Tibial nerve (tissue), 4 donors: ENCODE measurements around the gene MLN. TPM values are rescaled to one million over a fixed set of nuclear protein-coding genes. Genes with fewer than 3 reads are reported as not detected.
A peak's percentile ranks its signal among the peaks of the same experiment; 100 is the strongest.

ENCODE experiments used
- DNase-seq, 2 donors: peaks; one replicate each; pipeline ENCODE4 v3.0.0-alpha.2; 2019; ENCODE audit warnings: low spot score in 2 of 2
- H3K27ac ChIP-seq, 4 donors: fragments of 200-600 bp; sonication (generic) in 3 of 4; one replicate each; pipeline ENCODE4 v1.5.1; 2017 to 2019; ENCODE audit warnings: mild to moderate bottlenecking in 1 of 4
- H3K27me3 ChIP-seq, 2 donors: fragments of 200-600 bp; sonication (generic) in 1 of 2; one replicate each; pipeline versions ENCODE4 v1.5.1 to v1.6.0; 2017 to 2019
- H3K36me3 ChIP-seq, 3 donors: fragments of 200-600 bp; sonication (generic); one replicate each; pipeline ENCODE4 v1.5.1; 2018 to 2019
- H3K4me1 ChIP-seq, 4 donors: fragments of 200-600 bp; sonication (generic) in 3 of 4; one replicate each; pipeline ENCODE4 v1.5.1; 2017 to 2019
- H3K4me3 ChIP-seq, 4 donors: fragments of 200-600 bp; sonication (generic) in 3 of 4; one replicate each; pipeline ENCODE4 v1.5.1; 2017 to 2019; ENCODE audit warnings: mild to moderate bottlenecking in 1 of 4, moderate library complexity in 1 of 4
- H3K9me3 ChIP-seq, 4 donors: fragments of 200-600 bp; sonication (generic) in 3 of 4; one replicate each; pipeline ENCODE4 v1.5.1; 2017 to 2019
- CTCF ChIP-seq, 5 experiments: fragments of 200-600 bp in 3 of 5; fragments of 450-650 bp in 2 of 5; sonication (generic) in 3 of 5; IDR thresholded peaks; one replicate each; pipeline ENCODE4 v1.5.1; 2016 to 2019; ENCODE audit warnings: antibody characterized with exemption in 5 of 5, mild to moderate bottlenecking in 3 of 5, moderate library complexity in 2 of 5
- EP300 ChIP-seq, 2 donors: sonication (generic); formaldehyde crosslinking; IDR thresholded peaks; one replicate each; pipeline ENCODE4 v1.6.1; 2017; ENCODE audit warnings: antibody characterized with exemption in 2 of 2, mild to moderate bottlenecking in 1 of 2
- POLR2A ChIP-seq, 2 donors: fragments of 450-650 bp; IDR thresholded peaks; one replicate each; pipeline ENCODE4 v1.6.1; 2017; ENCODE audit warnings: antibody characterized with exemption in 2 of 2, mild to moderate bottlenecking in 2 of 2, moderate library complexity in 2 of 2
- WGBS, 2 donors: methylation state at CpG; one replicate each; pipeline ENCODE4 v1.1.5; 2018; 5-methylcytosine and 5-hydroxymethylcytosine counted together
- total RNA-seq, 4 donors: library from RNA; depleted of rRNA; stranded (reverse); fragments of >200 nt; gene quantifications; one replicate each; pipeline ENCODE4 v1.1.0, GENCODE V29; 2016

Gene MLN
- total RNA-seq, 4 donors from 2014 or later, result not detected

GRCh38 chr6:33789550-33789895 is 14.3 kb downstream of the MLN start:
- peak overlapping the region in 2 of 4 donors; percentile 71 to 89 for H3K4me3 ChIP-seq
- peak overlapping the region in 3 of 4 donors; percentile 33 to 98 (median 97) for H3K27ac ChIP-seq
- 93 to 94% methylated on average over 11 of the region's 11 CpGs for WGBS, 2 donors
- H3K4me1 ChIP-seq, result peaks cover 0 to 37% (median 24%) of the 10 kb centered on the region in 4 donors
- TF ChIP-seq POLR2A (IDR thresholded peaks at IDR 0.05), result no peak
- no peak for TF ChIP-seq CTCF (IDR thresholded peaks at IDR 0.05)
- no peak for TF ChIP-seq EP300 (IDR thresholded peaks at IDR 0.05)
- DNase-seq, result no peak
- H3K27me3 ChIP-seq, result peaks cover 0 to 15% of the 10 kb centered on the region in 2 donors
- peaks cover 0 to 15% (median 0%) of the 10 kb centered on the region in 3 donors for H3K36me3 ChIP-seq
- H3K9me3 ChIP-seq, result no peaks in the 10 kb centered on the region

- 11 to 13% methylated on average over 28 to 32 of the region's 86 CpGs for WGBS, 2 donors
- Histone ChIP-seq H3K36me3 (peaks cover 0 to 21% (median 2%) of the 10 kb centered on the region in 3 donors), H3K4me3 (peak within 1 kb of the TSS; percentile 43 to 89 (median 68)), H3K4me1 (peaks cover 0 to 39% (median 24%) of the 10 kb centered on the region in 4 donors), H3K27ac (peak within 1 kb of the TSS; percentile 81 to 98 (median 96)), H3K27me3 (peaks cover 0 to 9% of the 10 kb centered on the region in 2 donors), H3K9me3 (no peaks in the 10 kb centered on the region)
- peak; percentile 17 to 100 for TF ChIP-seq EP300 (IDR thresholded peaks at IDR 0.05)
- peak; percentile 92 to 96 for TF ChIP-seq POLR2A (IDR thresholded peaks at IDR 0.05)
- TF ChIP-seq CTCF (IDR thresholded peaks at IDR 0.05), result peak in 2 of 5 experiments; percentile 41 to 42
- DNase-seq, result peak; percentile 82 to 90
These were observed 14.9 kb downstream of the MLN start, which contains the start of gene LEMD2 for GRCh38 chr6:33788694-33789549. Gene LEMD2, minus strand, starts transcription at chr6:33789130. Its CDS starts 14 bp downstream, at chr6:33789116.

DNA sequence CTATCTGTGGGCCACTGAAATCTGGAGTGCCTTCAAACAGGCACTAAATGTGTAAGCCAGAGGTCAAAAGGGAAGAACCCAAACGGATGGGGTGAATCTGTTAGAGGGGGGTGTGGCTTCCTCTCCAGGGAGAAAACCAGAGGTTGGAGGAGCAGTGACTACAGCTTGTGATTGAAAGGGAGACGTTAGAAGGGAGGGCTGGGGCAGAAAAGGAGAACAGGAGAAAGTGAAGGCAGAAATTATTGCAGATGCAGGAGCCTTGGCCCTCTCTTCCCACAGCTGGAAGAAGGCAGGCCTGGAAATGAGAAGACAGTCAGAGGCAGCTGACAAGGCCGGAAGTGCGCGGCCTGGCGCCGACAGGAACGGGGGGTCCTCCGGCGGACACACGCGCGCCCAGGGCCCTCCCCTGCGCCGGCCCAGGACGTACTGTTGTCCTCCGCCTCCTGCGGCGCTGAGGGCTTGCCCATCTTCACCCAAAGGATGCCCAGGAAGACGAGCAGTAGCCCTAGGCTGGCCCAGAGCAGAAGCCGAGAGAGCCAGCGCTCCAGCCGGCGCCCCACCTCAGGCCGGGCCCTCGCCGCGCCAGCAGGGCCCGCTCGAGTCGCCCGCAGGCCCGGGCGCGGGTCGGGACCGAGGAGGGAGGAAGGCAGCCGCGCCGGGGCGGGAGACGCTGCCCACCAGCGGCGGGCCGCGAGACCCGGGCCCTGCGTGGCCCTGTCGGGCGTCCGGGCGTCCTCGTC is 15.7 kb downstream of the MLN start:
- Histone ChIP-seq H3K27me3 (peaks cover 0 to under 1% of the 10 kb centered on the region in 2 donors), H3K9me3 (no peaks in the 10 kb centered on the region), H3K4me1 (peaks cover 0 to 39% (median 24%) of the 10 kb centered on the region in 4 donors), H3K4me3 (peak overlapping the region; percentile 43 to 89 (median 68)), H3K36me3 (peaks cover 0 to 29% (median 9%) of the 10 kb centered on the region in 3 donors), H3K27ac (peak overlapping the region; percentile 81 to 98 (median 96))
- peak; percentile 41 to 68 for TF ChIP-seq POLR2A (IDR thresholded peaks at IDR 0.05)
- TF ChIP-seq CTCF (IDR thresholded peaks at IDR 0.05), result no peak
- TF ChIP-seq EP300 (IDR thresholded peaks at IDR 0.05), result peak in 1 of 2 donors; percentile 86
- WGBS, 2 donors, result 1 to 2% methylated on average over 23 of the region's 53 CpGs
- DNase-seq, result peak; percentile 35 to 68

GRCh38 chr6:33787346-33787953 is 16.4 kb downstream of the MLN start:
- Histone ChIP-seq H3K36me3 (peaks cover 0 to 35% (median 12%) of the 10 kb centered on the region in 3 donors), H3K27ac (peak overlapping the region; percentile 81 to 98 (median 96)), H3K4me3 (peak overlapping the region; percentile 43 to 89 (median 68)), H3K27me3 (no peaks in the 10 kb centered on the region), H3K4me1 (peaks cover 0 to 39% (median 24%) of the 10 kb centered on the region in 4 donors), H3K9me3 (no peaks in the 10 kb centered on the region)
- TF ChIP-seq POLR2A (IDR thresholded peaks at IDR 0.05) (no peak), CTCF (IDR thresholded peaks at IDR 0.05) (no peak), EP300 (IDR thresholded peaks at IDR 0.05) (no peak)
- WGBS, 2 donors, result 41 to 46% methylated on average over 7 of the region's 7 CpGs
- DNase-seq, result no peak
